ENCODE data around the gene PSIP1.
"Not testable (repeated sequence)": the region's sequence is repeated elsewhere in the genome, so short reads cannot be mapped to it uniquely, and the experiment has no call there.

Gene PSIP1

GRCh38 chr9:15510789-15511575 lies at the start of gene PSIP1:
PSIP1 (minus strand) TSS chr9:15510970; CDS start chr9:15510188, 782 bp downstream.
- peak; percentile 57 for DNase-seq

- DNase-seq: no peak
Observed at GRCh38 chr9:15553528-15553898, 42.7 kb upstream of the PSIP1 start.

GRCh38 chr9:15552636-15553527 lies 42.1 kb upstream of the PSIP1 start, which contains the start of gene CCDC171:
CCDC171 (plus strand) TSS chr9:15553043; CDS start chr9:15564089, 11,046 bp downstream.
- peak; percentile 56 for DNase-seq

- DNase-seq: no peak
Observed at GRCh38 chr9:15549611-15550010, 38.8 kb upstream of the PSIP1 start.

DNA sequence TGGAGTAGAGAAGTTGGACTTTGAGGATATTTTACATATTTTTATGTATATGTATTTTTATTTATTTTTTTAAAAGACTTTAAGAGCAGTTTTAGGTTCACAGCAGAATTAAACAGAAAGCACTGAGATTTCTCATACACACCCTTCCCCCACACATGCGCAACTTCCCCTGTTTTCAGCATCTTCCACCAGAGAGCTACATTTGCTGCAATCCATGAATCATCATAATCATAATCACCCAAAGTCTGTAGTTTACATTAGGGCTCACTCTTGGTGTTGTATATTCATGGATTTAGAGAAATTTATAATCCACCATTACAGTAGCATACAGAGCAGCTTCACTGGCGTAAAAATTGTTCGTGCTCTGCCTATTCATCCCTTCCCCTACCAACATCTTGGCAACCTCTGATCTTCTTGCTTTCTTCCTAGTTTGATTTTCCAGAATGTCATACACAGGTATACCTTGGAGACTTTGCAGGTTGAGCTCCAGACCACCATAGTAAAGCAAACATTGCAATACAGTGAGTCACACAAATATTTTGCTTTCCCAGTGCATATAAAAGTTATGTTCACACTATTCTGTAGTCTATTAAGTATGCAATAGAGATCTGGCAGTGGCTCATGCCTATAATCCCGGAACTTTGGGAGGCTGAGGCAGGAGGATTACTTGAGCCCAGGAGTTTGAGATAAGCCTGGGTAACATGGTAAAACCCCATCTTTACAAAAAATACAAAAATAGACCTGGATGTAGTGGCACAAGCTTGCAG lies 32.5 kb upstream of the PSIP1 start:
- no peak for DNase-seq

DNA sequence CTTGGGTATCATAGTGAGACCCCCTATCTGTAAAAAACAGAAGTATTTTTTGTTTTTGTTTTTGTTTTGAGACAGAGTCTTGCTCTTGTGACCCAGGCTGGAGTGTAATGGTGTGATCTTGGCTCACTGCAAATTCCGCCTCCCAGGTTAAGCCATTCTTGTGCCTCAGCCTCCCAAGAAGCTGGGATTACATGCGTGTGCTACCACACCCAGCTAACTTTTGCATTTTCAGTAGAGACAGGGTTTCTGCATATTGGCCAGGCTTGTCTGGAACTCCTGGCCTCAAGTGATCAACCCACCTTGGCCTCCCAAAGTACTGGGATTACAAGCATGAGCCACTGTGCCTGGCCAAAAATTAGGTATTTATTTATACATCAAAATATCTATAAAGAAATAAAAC lies 31.9 kb upstream of the PSIP1 start:
- DNase-seq: no peak

DNA sequence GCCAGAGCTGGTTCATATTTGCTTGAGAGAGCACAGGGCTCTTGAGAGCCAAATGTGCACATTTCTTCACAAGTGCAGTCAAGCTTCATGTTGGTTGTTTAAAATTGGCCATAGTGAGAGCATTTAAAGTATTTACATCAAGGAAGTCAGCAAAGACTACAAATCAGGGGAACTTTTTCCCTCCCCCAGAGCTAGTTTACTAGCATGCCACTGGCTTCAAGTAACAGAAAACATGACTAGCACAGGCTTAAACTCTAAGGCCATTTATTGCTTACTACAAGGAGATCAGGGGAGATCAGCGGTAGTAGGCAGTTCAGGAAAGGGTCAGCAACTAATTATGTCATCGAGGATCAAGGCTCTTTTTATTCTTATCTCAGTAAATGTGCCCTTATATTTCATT lies 31.1 kb upstream of the PSIP1 start:
- no peak for DNase-seq

- DNase-seq: no peak
Observed at GRCh38 chr9:15531380-15531779, 20.6 kb upstream of the PSIP1 start.

DNA sequence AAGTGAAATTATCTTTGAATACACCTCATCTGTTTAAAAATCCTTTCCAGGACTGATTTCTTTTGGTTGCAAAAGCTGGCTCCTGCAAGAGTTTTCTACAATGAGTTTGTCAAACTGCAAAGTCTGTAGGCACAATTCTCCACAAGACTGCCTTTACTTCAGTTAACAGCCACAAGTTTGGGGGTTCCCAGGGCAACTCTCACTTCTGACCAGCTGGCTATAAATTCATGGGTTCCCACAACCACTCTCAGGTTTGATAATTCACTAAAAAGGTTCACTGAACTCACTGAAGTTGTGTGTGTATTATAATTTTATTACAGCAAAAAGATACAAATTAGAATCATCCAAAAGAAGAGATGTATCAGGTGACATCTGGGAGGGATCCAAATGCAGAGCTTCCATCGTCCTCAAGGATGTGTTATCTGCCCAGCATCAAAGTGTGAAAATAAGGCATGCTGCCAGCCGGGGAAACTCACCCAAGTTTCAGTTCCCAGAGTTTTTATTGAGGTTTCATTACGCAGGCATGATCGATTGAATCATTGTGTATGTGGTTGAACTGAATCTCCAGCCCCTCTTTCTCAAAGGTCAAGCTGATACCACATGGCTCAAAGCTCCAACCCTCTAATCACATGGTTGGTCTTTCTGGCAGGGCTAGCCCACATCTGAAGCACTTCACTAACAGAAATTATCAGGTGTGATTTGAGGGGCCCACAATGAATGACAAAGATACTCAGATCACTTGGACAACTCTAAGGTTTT lies 19.0 kb upstream of the PSIP1 start:
- no peak for DNase-seq

- not testable (repeated sequence) for DNase-seq
Observed at GRCh38 chr9:15527035-15527434, 16.3 kb upstream of the PSIP1 start.

- DNase-seq: no peak
Observed at GRCh38 chr9:15525958-15526357, 15.2 kb upstream of the PSIP1 start.

- no peak for DNase-seq
Observed at GRCh38 chr9:15524845-15525455, 14.2 kb upstream of the PSIP1 start.

DNA sequence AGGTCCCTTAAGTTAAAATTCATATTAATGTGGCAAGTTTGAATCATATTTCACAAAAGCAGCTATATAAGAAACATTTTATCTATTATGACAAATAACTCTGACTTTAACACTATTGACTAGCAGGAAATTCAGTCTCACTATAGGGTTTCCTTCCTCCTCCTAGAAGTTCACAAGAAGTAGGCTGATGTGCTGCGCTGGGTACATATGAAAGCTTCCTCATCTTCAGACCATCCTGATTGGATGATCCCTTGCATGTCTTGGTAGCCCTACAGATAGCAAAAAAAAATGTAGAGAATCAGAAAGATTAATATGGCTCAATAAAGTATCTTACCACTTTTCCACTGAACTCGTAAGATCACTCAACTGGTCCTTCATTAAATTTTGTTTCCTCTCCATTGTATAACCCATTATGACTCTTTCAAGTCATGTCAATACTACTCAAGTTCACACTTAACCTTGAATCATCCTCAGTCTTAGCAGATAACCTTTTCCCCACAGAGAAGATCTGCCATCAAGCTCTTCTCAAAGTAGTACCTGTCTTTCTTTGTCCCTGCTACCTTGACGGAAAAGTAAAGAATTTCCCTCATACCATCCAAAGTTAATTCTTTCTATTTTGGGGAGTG lies 11.5 kb upstream of the PSIP1 start:
- no peak for DNase-seq

- DNase-seq: no peak
Observed at GRCh38 chr9:15521254-15521653, 10.5 kb upstream of the PSIP1 start.

DNA sequence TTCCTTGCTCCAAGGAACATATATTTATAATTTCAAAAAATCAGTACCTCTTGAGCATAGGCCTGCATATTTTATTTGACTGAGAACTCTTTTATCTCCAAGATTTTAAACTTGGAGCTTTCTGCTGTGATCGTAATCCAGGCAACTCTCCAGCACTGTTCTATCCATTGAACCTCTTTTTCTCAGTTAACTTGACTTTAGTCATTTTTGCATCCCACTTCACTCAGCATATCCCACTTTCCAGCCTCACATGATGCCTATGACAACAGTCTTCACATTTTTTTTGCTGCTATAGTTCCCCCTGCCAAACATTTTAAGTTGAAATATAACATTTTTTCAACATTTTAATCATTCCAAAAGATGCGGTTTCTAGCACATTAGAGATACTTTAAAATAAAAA lies 9.1 kb upstream of the PSIP1 start:
- DNase-seq: no peak

GRCh38 chr9:15513335-15513734 lies 2.6 kb upstream of the PSIP1 start:
- no peak for DNase-seq

GRCh38 chr9:15512889-15513288 lies 2.1 kb upstream of the PSIP1 start:
- no peak for DNase-seq

DNA sequence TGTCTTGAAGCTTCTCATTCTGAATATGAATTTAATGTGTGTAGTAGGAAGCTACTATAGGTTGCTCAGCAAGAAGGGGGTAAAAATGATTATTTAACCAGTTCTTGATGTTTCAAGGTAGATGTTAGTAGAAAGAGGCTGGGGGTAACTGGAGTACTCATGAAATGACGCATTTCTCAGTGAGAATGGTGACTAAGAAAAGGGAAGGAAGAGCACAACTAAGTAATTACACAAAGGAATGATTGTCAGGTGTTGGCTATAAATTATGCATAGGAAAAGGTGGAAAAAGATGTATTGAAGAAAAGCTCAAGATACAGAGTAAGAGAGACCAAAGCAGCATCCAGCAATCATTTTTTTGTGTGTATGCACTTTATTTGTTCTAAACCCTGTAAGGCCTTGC lies 1.4 kb upstream of the PSIP1 start:
- no peak for DNase-seq

- no peak for DNase-seq
Observed at GRCh38 chr9:15509931-15510788, 610 bp downstream of the PSIP1 start.

GRCh38 chr9:15505921-15506320 lies 4.8 kb downstream of the PSIP1 start:
- no peak for DNase-seq

DNA sequence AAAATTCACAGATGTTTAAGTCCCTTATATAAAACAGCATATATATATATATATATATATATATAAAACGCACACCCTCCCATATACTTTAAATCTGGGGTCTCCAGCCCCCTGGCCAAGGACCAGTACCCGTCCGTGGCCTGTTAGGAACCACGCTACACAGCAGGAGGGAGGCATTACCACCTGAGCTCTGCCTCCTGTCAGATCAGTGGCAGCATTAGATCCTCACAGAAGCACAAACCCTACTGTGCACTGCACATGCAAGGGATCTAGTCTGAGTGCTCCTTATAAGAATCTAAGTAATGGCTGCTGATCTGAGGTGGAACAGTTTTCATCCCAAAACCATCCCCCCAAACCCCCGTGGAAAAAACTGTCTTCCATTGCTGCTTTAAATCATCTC lies 9.0 kb downstream of the PSIP1 start:
- DNase-seq: no peak

Measured in NCI-H187 treated with DMSO at 0.1 percent for 48 hours (cell line).